K562 (cell line): ENCODE data around the gene SLC39A11.

Source experiments
- POLR2AphosphoS2 ChIP-seq: IDR thresholded peaks from 2 replicates; pipeline ENCODE4 v1.6.1; 2012; ENCODE audit warnings: low read length, improper control_type of control experiment
- ZNF253 ChIP-seq: fragments of 250-450 bp; sonication (Bioruptor Pico); conservative IDR thresholded peaks from 2 replicates; pipeline ENCODE4 v1.6.1; 2021; ENCODE audit warnings: mild to moderate bottlenecking

- no peak for TF ChIP-seq POLR2AphosphoS2
- TF ChIP-seq ZNF253 (CRISPR knock-in tag), result no peak
These were observed 238.8 kb downstream of the SLC39A11 start for GRCh38 chr17:72853440-72854415.
